ENCODE data around the gene PRDX5.
"Not testable (repeated sequence)": the region's sequence is repeated elsewhere in the genome, so short reads cannot be mapped to it uniquely, and the experiment has no call there.

Gene PRDX5

GRCh38 chr11:64306563-64306875 lies 11.4 kb upstream of the PRDX5 start:
- no peak for DNase-seq

GRCh38 chr11:64306876-64307622 lies 10.9 kb upstream of the PRDX5 start:
- DNase-seq: peak; percentile 34

- DNase-seq: not testable (repeated sequence)
Measured at GRCh38 chr11:64307795-64308194, 10.1 kb upstream of the PRDX5 start.

GRCh38 chr11:64312947-64313346 lies 5.0 kb upstream of the PRDX5 start:
- DNase-seq: no peak

GRCh38 chr11:64313491-64314145 lies 4.3 kb upstream of the PRDX5 start:
- DNase-seq: no peak

- no peak for DNase-seq
Measured at GRCh38 chr11:64314146-64314804, 3.6 kb upstream of the PRDX5 start.

GRCh38 chr11:64314805-64315561 lies 2.9 kb upstream of the PRDX5 start:
- no peak for DNase-seq

GRCh38 chr11:64315667-64316526 lies 2.0 kb upstream of the PRDX5 start:
- DNase-seq: not testable (repeated sequence)

- peak; percentile 74 for DNase-seq
Measured at GRCh38 chr11:64316672-64317324, 1.1 kb upstream of the PRDX5 start.

- DNase-seq: peak; percentile 99
Measured at GRCh38 chr11:64317325-64317960, 478 bp upstream of the PRDX5 start, which contains the start of gene TRMT112. TRMT112 (minus strand) TSS chr11:64317559; CDS start chr11:64317526, 33 bp downstream.

GRCh38 chr11:64318766-64319761 lies 1.1 kb downstream of the PRDX5 start:
- DNase-seq: peak; percentile 44

GRCh38 chr11:64320556-64320955 lies 2.6 kb downstream of the PRDX5 start:
- no peak for DNase-seq

- DNase-seq: no peak
Measured at GRCh38 chr11:64321026-64321425, 3.1 kb downstream of the PRDX5 start.

- no peak for DNase-seq
Measured at GRCh38 chr11:64321533-64321932, 3.6 kb downstream of the PRDX5 start.

GRCh38 chr11:64322925-64323260 lies 5.0 kb downstream of the PRDX5 start:
- DNase-seq: no peak

GRCh38 chr11:64323373-64323772 lies 5.5 kb downstream of the PRDX5 start:
- DNase-seq: no peak

- DNase-seq: not testable (repeated sequence)
Measured at GRCh38 chr11:64323984-64324383, 6.1 kb downstream of the PRDX5 start.

GRCh38 chr11:64324692-64325469 lies 7.0 kb downstream of the PRDX5 start:
- no peak for DNase-seq

GRCh38 chr11:64327375-64327774 lies 9.5 kb downstream of the PRDX5 start:
- DNase-seq: no peak
